Activated CD4-positive, alpha-beta T cell treated with anti-CD3 and anti-CD28 coated beads, Interleukin-2, amount 10 ng/mL, durations not matched to agents 24 days and 14 days (primary cell): ENCODE results near the gene ABTB2. TPM values are rescaled to one million over a fixed set of nuclear protein-coding genes. Genes with fewer than 3 reads are reported as not detected.

ENCODE experiments used
- DNase-seq: peaks from one replicate; pipeline ENCODE4 v3.0.0; 2022
- H3K27ac Mint-ChIP-seq: one replicate; pipeline ENCODE4 v1.8.0; 2022; ENCODE audit warnings: mild to moderate bottlenecking, mixed read lengths
- H3K27me3 Mint-ChIP-seq: one replicate; pipeline ENCODE4 v1.8.0; 2022; ENCODE audit warnings: mixed read lengths
- H3K36me3 Mint-ChIP-seq: one replicate; pipeline ENCODE4 v1.8.0; 2022; ENCODE audit warnings: low read depth, mild to moderate bottlenecking, mixed read lengths
- H3K4me1 Mint-ChIP-seq: one replicate; pipeline ENCODE4 v1.8.0; 2021; ENCODE audit warnings: mixed read lengths
- H3K4me3 Mint-ChIP-seq: one replicate; pipeline ENCODE4 v1.8.0; 2022; ENCODE audit warnings: mild to moderate bottlenecking, moderate library complexity, mixed read lengths
- H3K9me3 Mint-ChIP-seq: one replicate; pipeline ENCODE4 v1.8.0; 2021; ENCODE audit warnings: mixed read lengths
- intact Hi-C: fragments of 100-400 bp; cut with micrococcal nuclease; formaldehyde crosslinking; loops from one replicate; pipeline ENCODE4 v1.15.1; 2023
- total RNA-seq: library from RNA; stranded (reverse); gene quantifications from 2 replicates; pipeline ENCODE4 v1.2.3, GENCODE V29; 2022

Gene ABTB2
- total RNA-seq, 1 donor from 2014 or later, result 13.1 TPM

DNA sequence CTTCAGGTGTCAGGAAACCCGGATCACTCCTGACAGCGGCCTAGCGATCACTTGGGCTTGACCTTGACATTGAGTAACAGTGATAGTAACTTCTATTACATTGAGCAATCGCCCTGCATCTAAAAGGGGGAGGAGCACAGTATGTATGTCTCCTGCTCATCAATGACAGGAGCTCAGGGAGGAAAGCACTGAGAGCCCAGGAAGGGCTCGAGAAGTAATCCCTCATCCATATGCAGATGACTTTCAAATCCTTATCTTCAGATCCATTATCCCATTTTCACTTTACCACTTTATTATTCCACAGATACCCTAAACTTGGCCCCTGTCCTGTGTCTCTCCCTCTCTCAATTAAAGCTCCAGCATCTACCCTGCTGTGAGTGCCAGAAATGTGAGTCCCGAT is 47.8 kb downstream of the ABTB2 start:
- H3K27ac Mint-ChIP-seq, result no peak overlapping the region
- H3K4me3 Mint-ChIP-seq, result no peak overlapping the region
- H3K9me3 Mint-ChIP-seq, result no peaks in the 10 kb centered on the region
- no peaks in the 10 kb centered on the region for H3K27me3 Mint-ChIP-seq
- intact Hi-C loops, result no loop called here
- no peaks in the 10 kb centered on the region for H3K36me3 Mint-ChIP-seq
- no peak for DNase-seq
- peaks cover 20% of the 10 kb centered on the region for H3K4me1 Mint-ChIP-seq

DNA sequence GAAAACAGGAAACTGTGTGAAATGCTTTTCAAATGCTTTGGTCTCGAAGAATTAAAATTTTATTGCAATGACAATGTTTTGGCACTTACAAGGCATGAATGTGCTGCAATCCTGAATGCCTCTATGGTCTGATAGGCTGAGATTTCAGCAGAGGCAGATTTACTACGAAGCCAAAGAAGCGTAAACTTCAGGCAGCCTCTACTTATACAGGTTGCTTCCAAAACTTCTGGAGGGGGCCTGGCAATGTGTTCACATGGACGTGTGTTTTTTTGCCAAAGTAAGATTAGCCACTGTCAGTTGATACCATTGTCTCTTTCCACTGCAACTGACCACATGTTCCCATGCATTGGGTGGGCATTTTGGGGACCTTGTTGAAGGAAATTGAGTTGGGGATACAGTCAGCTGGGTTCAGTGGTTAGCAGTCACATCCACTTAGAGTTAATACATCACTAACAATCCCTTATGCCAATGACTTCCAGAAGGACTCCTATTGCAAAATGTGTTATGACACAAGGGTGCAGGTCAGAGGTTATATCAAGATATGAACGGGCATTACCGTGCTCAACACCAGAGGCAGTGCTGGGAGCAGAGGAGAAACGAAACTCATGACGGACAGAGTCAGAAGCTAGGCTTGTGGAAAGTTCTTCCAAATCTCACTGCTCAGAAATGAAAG is 48.8 kb downstream of the ABTB2 start:
- H3K36me3 Mint-ChIP-seq, result no peaks in the 10 kb centered on the region
- DNase-seq, result no peak
- intact Hi-C loops, result no loop called here
- H3K27me3 Mint-ChIP-seq, result no peaks in the 10 kb centered on the region
- H3K27ac Mint-ChIP-seq, result no peak overlapping the region
- H3K4me3 Mint-ChIP-seq, result no peak overlapping the region
- peaks cover 20% of the 10 kb centered on the region for H3K4me1 Mint-ChIP-seq
- no peaks in the 10 kb centered on the region for H3K9me3 Mint-ChIP-seq

DNA sequence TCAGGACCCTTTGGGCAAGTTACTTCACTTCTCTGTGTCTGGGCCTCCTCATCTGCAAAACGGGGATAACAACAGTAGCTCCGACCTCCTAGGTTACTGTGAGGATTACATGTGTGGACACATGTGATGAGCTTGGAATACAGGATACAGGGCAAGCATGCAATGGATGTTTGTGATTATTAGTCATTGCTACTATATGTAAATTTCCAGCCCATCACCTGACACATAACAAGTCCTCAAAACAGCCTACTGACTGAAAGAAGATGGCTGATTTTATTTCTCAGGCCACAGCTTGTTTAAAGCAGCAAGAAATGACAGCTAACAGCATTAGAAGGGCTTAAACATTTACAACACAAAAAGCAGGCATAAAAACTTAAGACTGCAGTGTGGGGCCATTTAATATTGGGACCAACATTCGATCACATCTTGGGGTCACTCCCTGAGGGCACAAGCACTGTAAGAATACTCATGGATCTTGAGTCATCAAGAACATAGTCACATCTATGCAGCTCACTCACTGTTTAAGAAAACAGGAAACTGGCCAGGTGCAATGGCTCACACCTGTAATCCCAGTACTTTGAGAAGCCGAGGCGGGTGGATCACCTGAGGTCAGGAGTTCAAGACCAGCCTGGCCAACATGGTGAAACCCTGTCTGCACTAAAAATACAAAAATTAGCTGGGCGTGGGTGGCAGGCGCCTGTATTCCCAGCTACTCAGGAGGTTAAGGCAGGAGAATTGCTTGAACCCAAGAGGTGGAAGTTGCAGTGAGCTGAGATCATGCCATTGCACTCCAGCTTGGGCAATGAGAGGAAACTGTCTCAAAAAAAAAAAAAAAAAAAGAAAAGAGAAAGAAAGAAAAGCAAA is 49.5 kb downstream of the ABTB2 start:
- no peak for DNase-seq
- intact Hi-C loops, result no loop called here
- Mint-ChIP-seq H3K27me3 (no peaks in the 10 kb centered on the region), H3K36me3 (no peaks in the 10 kb centered on the region), H3K4me3 (no peak overlapping the region), H3K27ac (no peak overlapping the region), H3K9me3 (no peaks in the 10 kb centered on the region), H3K4me1 (peaks cover 16% of the 10 kb centered on the region)

DNA sequence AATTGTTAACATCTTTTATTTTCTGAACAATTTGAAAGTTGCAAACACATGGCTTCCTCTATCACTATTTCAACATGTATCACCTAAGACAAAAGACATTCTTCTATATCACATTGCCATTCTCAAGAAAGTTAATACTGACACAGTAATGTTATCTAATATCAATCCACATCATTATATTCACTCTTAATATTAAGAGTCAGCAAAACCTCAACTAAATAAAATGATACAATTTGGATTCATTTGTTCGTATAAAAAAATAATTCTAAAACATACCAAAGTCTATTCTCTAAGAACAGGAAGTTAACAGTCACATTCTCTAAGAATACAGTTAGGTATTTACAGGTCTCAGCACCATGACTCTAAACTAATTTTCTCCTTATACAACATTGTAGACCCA is 52.0 kb downstream of the ABTB2 start:
- no peaks in the 10 kb centered on the region for H3K36me3 Mint-ChIP-seq
- intact Hi-C loops, result no loop called here
- no peak overlapping the region for H3K27ac Mint-ChIP-seq
- no peaks in the 10 kb centered on the region for H3K27me3 Mint-ChIP-seq
- no peak for DNase-seq
- H3K4me1 Mint-ChIP-seq, result peaks cover 23% of the 10 kb centered on the region
- H3K9me3 Mint-ChIP-seq, result no peaks in the 10 kb centered on the region
- H3K4me3 Mint-ChIP-seq, result no peak overlapping the region

DNA sequence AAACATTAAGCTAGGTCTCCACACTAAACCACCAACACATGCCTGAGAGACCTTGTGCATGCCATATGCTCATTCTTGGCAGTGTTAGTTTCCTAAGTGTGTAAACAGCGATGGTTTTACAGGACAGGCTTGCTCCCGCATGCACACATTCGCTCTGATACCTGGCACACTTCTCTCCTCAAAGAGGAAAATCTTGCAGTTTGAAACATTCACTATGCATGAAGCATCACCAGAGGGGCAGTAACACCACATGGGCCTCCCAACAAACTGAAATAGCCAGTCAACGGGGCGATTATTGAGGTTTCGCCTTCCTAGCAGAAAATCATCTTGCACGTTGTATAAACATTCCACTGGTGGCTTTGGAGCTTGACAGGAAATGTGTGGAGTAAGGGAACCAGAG is 52.6 kb downstream of the ABTB2 start:
- Mint-ChIP-seq H3K4me1 (peaks cover 25% of the 10 kb centered on the region), H3K27ac (no peak overlapping the region), H3K27me3 (no peaks in the 10 kb centered on the region), H3K36me3 (no peaks in the 10 kb centered on the region), H3K4me3 (no peak overlapping the region), H3K9me3 (no peaks in the 10 kb centered on the region)
- DNase-seq, result no peak
- intact Hi-C loops, result no loop called here

DNA sequence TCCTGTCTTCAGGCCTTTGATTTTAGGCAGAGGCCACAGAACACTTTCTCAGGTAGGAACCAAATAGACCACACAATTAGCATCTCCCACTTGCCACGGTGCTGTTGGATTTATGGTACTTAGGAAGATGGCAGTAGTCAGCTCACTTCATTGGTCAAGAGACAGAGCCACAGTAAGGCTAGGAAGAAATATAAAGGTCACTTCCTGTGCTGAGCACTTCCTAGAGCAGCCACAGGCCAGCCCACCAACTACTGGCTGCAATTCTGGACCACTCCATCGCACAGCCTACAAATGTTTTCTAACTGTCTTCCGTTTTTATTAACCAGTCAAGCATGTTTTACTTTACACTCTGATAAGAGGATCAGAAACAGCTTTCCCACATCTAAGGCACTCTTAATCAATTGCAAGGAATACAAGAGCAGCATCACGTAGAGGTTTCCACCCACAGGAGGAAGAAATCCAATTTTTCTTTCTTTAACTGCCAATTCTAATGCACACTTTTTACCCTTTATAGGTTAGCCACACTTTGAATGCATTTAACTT is 54.7 kb downstream of the ABTB2 start:
- no peaks in the 10 kb centered on the region for H3K9me3 Mint-ChIP-seq
- peaks cover 19% of the 10 kb centered on the region for H3K4me1 Mint-ChIP-seq
- DNase-seq, result no peak
- intact Hi-C loops, result no loop called here
- no peaks in the 10 kb centered on the region for H3K27me3 Mint-ChIP-seq
- no peaks in the 10 kb centered on the region for H3K36me3 Mint-ChIP-seq
- H3K27ac Mint-ChIP-seq, result no peak overlapping the region
- H3K4me3 Mint-ChIP-seq, result no peak overlapping the region

DNA sequence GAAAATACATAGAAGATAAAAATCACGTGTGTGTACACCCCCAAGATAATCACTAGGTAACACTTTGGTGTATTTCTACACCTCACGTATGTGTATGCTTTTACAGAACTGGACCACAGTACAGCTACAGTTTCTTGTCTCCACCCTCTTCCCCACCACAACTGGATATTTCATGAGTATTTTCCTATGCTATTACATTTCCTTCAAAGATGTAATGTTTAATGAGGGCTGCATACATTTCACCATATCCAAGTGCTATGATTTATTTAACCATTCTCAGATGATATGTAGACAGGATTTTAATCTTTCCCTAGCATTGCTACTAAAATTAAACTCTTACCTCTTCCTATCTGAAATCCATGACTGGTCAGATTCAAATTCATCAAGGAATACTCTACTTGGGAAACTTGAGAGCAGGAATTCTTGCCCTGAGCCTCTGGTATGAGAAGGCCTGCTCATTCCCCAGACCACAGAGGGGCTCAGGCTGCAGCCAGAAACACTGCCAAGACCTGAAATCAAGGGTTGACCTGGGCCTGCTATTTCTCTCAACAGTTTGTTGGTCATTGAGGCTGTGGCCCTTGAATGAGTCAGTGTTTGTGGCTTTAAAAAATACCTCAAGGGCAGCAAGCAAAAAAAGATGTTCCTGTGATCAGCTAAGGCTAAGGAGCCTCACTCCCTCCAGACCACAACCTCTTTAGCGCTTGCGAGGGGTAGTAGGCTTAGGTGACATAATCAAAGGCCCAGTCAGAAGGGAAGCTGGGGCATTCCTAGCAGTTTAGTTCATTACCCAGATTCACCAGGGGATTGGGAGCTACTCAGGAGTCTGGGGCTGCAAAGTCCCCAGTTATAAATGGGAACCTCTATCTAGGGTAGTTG is 55.5 kb downstream of the ABTB2 start:
- Mint-ChIP-seq H3K27me3 (no peaks in the 10 kb centered on the region), H3K27ac (no peak overlapping the region), H3K4me3 (no peak overlapping the region), H3K4me1 (peaks cover 17% of the 10 kb centered on the region), H3K36me3 (no peaks in the 10 kb centered on the region), H3K9me3 (no peaks in the 10 kb centered on the region)
- intact Hi-C loops, result no loop called here
- no peak for DNase-seq

DNA sequence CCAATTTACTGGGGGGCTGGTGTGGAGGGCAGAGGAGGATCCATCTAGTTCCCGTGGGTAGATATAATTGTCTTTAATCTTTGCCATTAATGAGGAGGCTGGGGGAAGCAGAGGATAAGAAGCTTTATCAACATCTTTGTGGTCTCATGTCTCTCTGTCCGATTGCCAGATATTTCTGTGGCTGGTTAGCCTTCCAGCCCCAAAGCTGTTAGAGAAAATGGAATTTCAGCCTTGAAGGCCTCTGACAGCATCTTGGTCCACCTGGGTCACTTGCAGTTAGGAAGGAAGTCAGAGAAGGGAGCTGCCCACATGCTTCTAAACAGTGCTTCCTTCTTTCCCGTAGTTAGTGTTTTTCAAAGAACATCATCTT is 56.9 kb downstream of the ABTB2 start:
- intact Hi-C loops, result no loop called here
- peaks cover 17% of the 10 kb centered on the region for H3K4me1 Mint-ChIP-seq
- H3K4me3 Mint-ChIP-seq, result no peak overlapping the region

DNA sequence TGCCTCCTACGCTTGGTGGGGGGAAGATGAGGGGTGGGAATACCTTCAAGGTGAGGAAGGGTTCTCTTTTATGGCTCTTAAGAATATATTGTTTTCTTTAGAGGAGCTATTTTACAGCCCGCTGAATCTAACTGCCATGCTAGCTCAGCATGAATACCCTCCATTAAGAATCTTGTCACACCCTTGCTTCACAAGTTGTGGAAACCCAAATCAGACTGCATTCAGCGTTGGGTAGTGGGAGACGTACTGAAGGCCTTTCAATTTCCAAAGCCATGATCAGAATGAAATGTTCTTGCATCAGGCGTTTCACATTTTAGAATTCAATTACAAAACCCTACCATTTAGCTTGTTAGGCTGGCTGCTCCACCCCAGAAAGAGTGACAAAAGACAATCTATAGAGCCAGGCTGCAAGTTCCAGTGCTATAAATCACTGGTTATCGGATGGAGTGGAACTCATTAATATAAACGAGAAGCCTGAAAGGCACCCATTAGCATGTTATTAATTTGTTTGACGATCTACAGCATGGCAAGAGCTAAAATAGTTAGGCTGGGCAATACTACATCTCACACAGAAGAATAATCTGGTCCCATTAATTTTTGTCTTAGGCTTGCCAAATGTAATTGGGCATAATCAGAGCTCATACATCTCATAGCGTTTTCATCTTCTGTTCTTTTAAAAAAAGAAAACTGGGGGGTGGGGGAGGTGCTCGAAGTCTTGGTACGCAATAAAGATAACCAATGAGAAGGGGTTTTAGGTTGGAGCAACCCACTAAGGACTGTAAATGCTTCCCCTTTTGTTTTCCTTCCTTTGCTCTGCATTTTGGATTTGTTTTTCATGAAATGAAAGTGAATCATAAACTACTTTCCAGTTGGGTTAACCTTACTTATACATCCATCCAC is 57.5 kb downstream of the ABTB2 start:
- Mint-ChIP-seq H3K9me3 (no peaks in the 10 kb centered on the region), H3K4me1 (peaks cover 17% of the 10 kb centered on the region), H3K36me3 (no peaks in the 10 kb centered on the region), H3K27me3 (peaks cover 2% of the 10 kb centered on the region), H3K4me3 (no peak overlapping the region), H3K27ac (no peak overlapping the region)
- intact Hi-C loops, result no loop called here
- no peak for DNase-seq

More for the DNA sequence above, 56.9 kb downstream of the ABTB2 start:
- Mint-ChIP-seq H3K27ac (no peak overlapping the region), H3K27me3 (peaks cover 2% of the 10 kb centered on the region), H3K36me3 (no peaks in the 10 kb centered on the region), H3K9me3 (no peaks in the 10 kb centered on the region)
- DNase-seq, result no peak

DNA sequence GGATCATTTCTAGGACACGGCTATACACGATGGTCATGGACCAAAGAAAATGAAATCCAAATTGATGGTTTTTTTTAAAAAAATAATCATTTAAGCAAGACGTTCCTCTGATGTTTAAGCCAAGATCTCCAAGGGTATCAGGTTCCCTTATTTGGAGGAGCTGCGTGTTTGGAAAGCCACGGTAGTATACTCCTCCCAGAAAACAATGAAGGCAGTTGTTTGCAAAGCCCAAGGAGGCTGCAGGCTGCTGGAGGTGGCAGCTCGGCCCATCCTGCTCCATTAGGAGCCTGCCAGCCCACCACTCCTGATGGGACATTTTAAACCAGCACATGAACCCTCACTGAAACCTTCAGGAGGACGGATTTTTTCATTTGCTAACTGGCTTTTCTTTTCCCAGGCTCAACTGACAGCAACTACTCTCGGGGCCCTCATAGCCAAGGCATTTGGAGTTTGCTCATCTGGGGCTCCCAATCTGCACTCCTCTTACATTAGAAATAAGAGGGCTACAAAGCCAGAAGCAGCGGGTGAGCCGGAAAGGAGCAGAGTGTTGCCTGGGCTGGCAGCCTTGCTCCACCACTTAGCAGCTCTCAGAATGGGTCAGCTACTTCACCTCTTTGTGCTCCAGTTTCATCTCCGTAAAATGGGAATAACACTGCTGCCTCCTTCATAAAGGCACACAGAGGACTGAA is 58.4 kb downstream of the ABTB2 start:
- Mint-ChIP-seq H3K9me3 (no peaks in the 10 kb centered on the region), H3K4me3 (no peak overlapping the region), H3K27ac (no peak overlapping the region), H3K4me1 (peaks cover 17% of the 10 kb centered on the region), H3K27me3 (peaks cover 2% of the 10 kb centered on the region), H3K36me3 (no peaks in the 10 kb centered on the region)
- DNase-seq, result no peak
- intact Hi-C loops, result no loop called here

DNA sequence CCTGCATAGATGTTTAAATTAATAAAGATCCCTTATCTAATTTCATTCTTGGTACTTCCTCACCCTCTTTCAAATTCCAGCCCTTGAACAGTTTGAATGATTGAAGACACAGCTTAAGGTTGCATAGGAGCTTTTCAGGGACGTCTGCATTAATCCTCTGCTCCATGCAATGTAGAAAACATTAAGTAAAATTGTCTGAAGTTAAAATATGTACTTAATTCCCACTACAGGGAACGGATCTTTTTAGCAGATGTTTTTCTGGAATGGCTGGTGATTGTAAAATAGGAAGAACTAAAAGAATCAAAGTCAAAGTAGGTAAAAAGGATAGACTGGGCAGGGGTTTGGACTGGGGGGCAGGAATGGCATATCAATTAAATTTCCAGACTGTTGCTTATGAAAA is 58.9 kb downstream of the ABTB2 start:
- Mint-ChIP-seq H3K4me3 (no peak overlapping the region), H3K9me3 (no peaks in the 10 kb centered on the region), H3K27me3 (peaks cover 2% of the 10 kb centered on the region), H3K4me1 (peaks cover 17% of the 10 kb centered on the region), H3K36me3 (no peaks in the 10 kb centered on the region), H3K27ac (no peak overlapping the region)
- no peak for DNase-seq
- intact Hi-C loops, result no loop called here

DNA sequence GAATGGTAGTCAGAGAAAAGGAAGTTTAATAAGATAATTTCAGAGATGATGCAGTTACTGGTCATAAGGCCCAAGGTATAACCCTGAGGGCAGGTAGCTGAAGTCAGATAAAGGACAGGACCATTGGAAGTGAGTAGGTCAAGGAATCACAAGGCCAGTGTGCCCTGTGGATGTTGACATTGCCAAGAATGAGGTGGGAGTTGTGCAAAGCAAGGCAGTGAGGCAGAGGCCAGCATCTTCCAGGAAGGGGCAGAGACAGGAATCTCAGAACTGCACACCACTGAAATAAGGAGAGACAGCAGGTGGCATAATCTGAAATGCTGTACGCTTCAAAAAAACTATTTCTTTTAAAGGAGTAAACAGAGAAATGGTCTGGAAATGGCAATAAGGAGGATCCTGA is 61.4 kb downstream of the ABTB2 start:
- Mint-ChIP-seq H3K4me1 (peaks cover 9% of the 10 kb centered on the region), H3K4me3 (no peak overlapping the region), H3K36me3 (no peaks in the 10 kb centered on the region), H3K27ac (no peak overlapping the region), H3K9me3 (no peaks in the 10 kb centered on the region), H3K27me3 (peaks cover 9% of the 10 kb centered on the region)
- intact Hi-C loops, result no loop called here
- DNase-seq, result no peak

DNA sequence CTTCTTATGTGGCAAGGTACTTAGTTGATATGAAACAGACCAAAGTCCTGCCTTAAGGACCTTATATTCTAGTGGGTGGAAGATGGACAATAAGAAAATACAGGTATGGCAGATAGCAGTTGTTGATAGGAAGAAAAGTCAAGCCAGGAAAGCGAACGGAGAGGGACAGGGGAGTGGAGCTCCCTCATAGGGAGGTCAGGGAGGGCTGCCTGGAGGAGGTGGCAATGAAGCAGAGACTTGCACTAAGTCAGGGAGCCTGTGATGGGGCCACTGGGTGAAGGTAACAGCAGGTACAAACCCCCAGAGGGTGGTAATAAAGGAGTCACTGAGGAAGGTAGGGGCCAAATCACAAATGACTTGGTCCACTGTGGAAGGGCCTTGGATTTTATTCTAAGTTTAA is 65.3 kb downstream of the ABTB2 start:
- Mint-ChIP-seq H3K27me3 (peaks cover 11% of the 10 kb centered on the region), H3K9me3 (no peaks in the 10 kb centered on the region)

More for the DNA sequence above, 65.3 kb downstream of the ABTB2 start:
- no peak overlapping the region for H3K4me3 Mint-ChIP-seq
- no peak overlapping the region for H3K27ac Mint-ChIP-seq
- no peaks in the 10 kb centered on the region for H3K36me3 Mint-ChIP-seq
- DNase-seq, result no peak
- intact Hi-C loops, result no loop called here
- no peaks in the 10 kb centered on the region for H3K4me1 Mint-ChIP-seq
